Nephron progenitor cell (in vitro differentiated cells): Measurements from ENCODE around the gene MRPL41.

ENCODE experiments used
- DNase-seq: peaks from one replicate; pipeline ENCODE4 v3.0.0; 2021
- H3K27ac Mint-ChIP-seq: 2 replicates; pipeline ENCODE4 v1.8.0; 2021; ENCODE audit warnings: mild to moderate bottlenecking, moderate library complexity, mixed read lengths
- H3K27me3 Mint-ChIP-seq: 2 replicates; pipeline ENCODE4 v1.8.0; 2021; ENCODE audit warnings: mild to moderate bottlenecking, low read depth, mixed read lengths; ENCODE audit not compliant: poor library complexity
- H3K36me3 Mint-ChIP-seq: 2 replicates; pipeline ENCODE4 v1.8.0; 2021; ENCODE audit warnings: low read depth, mixed read lengths
- H3K4me1 Mint-ChIP-seq: 2 replicates; pipeline ENCODE4 v1.8.0; 2021; ENCODE audit warnings: mixed read lengths
- H3K4me3 Mint-ChIP-seq: 2 replicates; pipeline ENCODE4 v1.8.0; 2021; ENCODE audit warnings: mild to moderate bottlenecking, moderate library complexity, mixed read lengths
- H3K9me3 Mint-ChIP-seq: 2 replicates; pipeline ENCODE4 v1.8.0; 2021; ENCODE audit warnings: mild to moderate bottlenecking, moderate library complexity, mixed read lengths
- CTCF ChIP-seq: fragments of 200-600 bp; sonication (generic); IDR thresholded peaks from 2 replicates; pipeline ENCODE4 v1.5.0; 2021; ENCODE audit warnings: antibody characterized with exemption

MRPL41 gene

GRCh38 chr9:137586854-137587253 is 35.2 kb downstream of the MRPL41 start:
- Mint-ChIP-seq H3K4me1 (peaks cover 23% of the 10 kb centered on the region), H3K9me3 (no peaks in the 10 kb centered on the region), H3K4me3 (no peak overlapping the region), H3K27me3 (no peaks in the 10 kb centered on the region), H3K36me3 (peaks cover 40% of the 10 kb centered on the region), H3K27ac (no peak overlapping the region)
- TF ChIP-seq CTCF: no peak
- DNase-seq: no peak

- no peak for TF ChIP-seq CTCF
- no peaks in the 10 kb centered on the region for H3K27me3 Mint-ChIP-seq
- H3K4me1 Mint-ChIP-seq: peaks cover 29% of the 10 kb centered on the region
- no peak overlapping the region for H3K27ac Mint-ChIP-seq
- H3K9me3 Mint-ChIP-seq: no peaks in the 10 kb centered on the region
- peak overlapping the region; percentile 85 for H3K4me3 Mint-ChIP-seq
- peaks cover 31% of the 10 kb centered on the region for H3K36me3 Mint-ChIP-seq
- no peak for DNase-seq
Measured at GRCh38 chr9:137588311-137588710, 36.6 kb downstream of the MRPL41 start.

- peak overlapping the region; percentile 85 for H3K4me3 Mint-ChIP-seq
Measured at GRCh38 chr9:137588891-137589290, 37.2 kb downstream of the MRPL41 start.

GRCh38 chr9:137589441-137590122 is 37.9 kb downstream of the MRPL41 start:
- Mint-ChIP-seq H3K27ac (no peak overlapping the region), H3K9me3 (no peaks in the 10 kb centered on the region), H3K4me3 (peak overlapping the region; percentile 85), H3K27me3 (no peaks in the 10 kb centered on the region), H3K36me3 (peaks cover 26% of the 10 kb centered on the region), H3K4me1 (peaks cover 37% of the 10 kb centered on the region)
- no peak for TF ChIP-seq CTCF
- peak; percentile 50 for DNase-seq

More at GRCh38 chr9:137588891-137589290, 37.2 kb downstream of the MRPL41 start:
- Mint-ChIP-seq H3K27me3 (no peaks in the 10 kb centered on the region), H3K9me3 (no peaks in the 10 kb centered on the region), H3K36me3 (peaks cover 26% of the 10 kb centered on the region), H3K4me1 (peaks cover 33% of the 10 kb centered on the region), H3K27ac (no peak overlapping the region)
- no peak for TF ChIP-seq CTCF
- no peak for DNase-seq

- Mint-ChIP-seq H3K27me3 (no peaks in the 10 kb centered on the region), H3K4me1 (peaks cover 37% of the 10 kb centered on the region), H3K27ac (no peak overlapping the region), H3K9me3 (no peaks in the 10 kb centered on the region), H3K4me3 (no peak overlapping the region), H3K36me3 (peaks cover 31% of the 10 kb centered on the region)
- TF ChIP-seq CTCF: no peak
- DNase-seq: no peak
Measured at GRCh38 chr9:137590123-137590468, 38.4 kb downstream of the MRPL41 start.
